ENCODE data around the gene RAB9A.

RAB9A gene

DNA sequence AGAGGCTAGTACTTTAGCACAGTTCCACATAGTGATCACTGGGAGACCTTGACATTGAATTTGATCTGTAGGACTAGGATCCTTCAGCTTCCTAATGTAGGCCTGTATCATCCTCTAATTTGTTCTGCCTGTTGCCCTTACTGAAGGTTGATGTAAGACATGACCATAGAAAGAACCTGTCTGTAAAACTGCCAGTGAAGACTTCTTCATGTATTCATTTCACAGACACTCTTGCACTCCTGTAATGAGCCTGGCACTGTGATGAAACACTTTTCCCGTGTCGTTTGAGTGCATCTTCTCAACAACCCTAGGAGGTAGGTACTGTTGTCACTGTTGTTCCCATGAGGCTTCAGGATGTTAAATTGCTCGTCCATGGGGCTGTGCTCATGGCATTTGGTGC, 14.7 kb downstream of the RAB9A start:
- no peak overlapping the region for H3K4me3 ChIP-seq (ENCODE audit: control insufficient read depth, low read depth, low read length)
- DNase-seq (ENCODE audit: low read depth): no peak
- TF ChIP-seq, protein P1, sequence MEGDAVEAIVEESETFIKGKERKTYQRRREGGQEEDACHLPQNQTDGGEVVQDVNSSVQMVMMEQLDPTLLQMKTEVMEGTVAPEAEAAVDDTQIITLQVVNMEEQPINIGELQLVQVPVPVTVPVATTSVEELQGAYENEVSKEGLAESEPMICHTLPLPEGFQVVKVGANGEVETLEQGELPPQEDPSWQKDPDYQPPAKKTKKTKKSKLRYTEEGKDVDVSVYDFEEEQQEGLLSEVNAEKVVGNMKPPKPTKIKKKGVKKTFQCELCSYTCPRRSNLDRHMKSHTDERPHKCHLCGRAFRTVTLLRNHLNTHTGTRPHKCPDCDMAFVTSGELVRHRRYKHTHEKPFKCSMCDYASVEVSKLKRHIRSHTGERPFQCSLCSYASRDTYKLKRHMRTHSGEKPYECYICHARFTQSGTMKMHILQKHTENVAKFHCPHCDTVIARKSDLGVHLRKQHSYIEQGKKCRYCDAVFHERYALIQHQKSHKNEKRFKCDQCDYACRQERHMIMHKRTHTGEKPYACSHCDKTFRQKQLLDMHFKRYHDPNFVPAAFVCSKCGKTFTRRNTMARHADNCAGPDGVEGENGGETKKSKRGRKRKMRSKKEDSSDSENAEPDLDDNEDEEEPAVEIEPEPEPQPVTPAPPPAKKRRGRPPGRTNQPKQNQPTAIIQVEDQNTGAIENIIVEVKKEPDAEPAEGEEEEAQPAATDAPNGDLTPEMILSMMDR (IDR thresholded peaks at IDR 0.05; ENCODE audit: control insufficient read depth, insufficient read depth, low read depth, low read length, missing control alignments): no peak

DNA sequence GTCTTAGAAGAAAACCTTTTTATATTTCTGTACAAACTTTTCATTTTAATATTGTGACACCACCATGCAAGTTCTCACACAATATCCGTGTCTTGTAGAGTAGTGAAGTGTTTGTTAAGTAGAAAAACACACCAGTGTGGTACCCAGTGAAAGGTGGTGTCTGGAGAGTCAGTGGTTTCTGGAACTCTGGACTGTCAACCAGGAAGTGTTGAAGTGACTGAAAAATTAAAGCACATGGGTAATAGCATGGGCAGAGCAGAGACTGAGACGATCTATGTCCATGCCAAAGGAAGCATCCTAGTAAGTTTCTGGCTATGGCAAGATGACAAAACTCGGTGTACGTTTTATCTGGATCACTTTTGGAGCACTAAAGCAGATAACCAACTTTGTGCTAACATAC, 22.2 kb downstream of the RAB9A start:
- no peak for DNase-seq (ENCODE audit: low read depth)
- TF ChIP-seq, protein P1 (IDR thresholded peaks at IDR 0.05; ENCODE audit: control insufficient read depth, insufficient read depth, low read depth, low read length, missing control alignments): no peak
- H3K4me3 ChIP-seq (ENCODE audit: control insufficient read depth, low read depth, low read length): no peak overlapping the region

DNA sequence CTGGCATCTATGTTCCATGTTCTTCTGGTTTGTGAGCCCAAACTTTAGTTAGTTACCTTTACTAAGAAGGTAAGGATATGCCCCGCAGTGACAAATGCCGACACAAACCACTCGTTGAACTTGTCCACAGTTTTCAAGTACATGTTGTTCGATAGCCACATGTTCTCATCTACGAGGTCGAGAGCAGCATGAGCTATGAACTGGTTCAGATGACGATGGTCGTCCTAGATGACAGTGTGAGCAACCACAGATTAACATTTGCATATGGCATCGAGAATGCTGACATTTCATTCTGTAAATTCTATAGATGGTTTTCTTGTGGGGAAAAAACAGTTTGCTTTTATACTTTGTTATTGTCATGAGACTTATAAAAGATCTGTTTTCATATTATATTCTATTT, 27.5 kb downstream of the RAB9A start:
- no peak overlapping the region for H3K4me3 ChIP-seq (ENCODE audit: control insufficient read depth, low read depth, low read length)
- TF ChIP-seq, protein P1 (IDR thresholded peaks at IDR 0.05; ENCODE audit: control insufficient read depth, insufficient read depth, low read depth, low read length, missing control alignments): no peak
- no peak for DNase-seq (ENCODE audit: low read depth)

DNA sequence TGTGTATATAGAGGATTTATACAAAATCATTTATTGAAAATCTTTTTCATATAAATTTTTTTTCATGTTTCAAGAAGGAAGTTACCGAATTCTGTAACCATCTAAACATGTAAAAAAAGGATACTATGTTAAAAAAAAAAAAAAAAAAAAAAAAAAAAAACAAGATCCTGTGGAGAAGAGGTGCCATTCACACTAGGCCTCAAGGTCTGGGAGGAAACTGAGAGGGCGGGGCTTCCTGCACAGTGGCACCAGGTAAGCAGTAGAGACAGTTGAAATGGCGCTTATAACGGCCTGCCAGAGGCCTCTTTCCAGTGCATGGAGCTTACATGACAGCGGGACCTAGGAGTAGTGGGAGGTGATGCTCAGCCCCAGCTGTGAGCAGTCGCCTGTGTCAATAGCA, 28.0 kb downstream of the RAB9A start:
- H3K4me3 ChIP-seq (ENCODE audit: control insufficient read depth, low read depth, low read length): no peak overlapping the region
- TF ChIP-seq, protein P1 (IDR thresholded peaks at IDR 0.05; ENCODE audit: control insufficient read depth, insufficient read depth, low read depth, low read length, missing control alignments): no peak
- DNase-seq (ENCODE audit: low read depth): no peak

DNA sequence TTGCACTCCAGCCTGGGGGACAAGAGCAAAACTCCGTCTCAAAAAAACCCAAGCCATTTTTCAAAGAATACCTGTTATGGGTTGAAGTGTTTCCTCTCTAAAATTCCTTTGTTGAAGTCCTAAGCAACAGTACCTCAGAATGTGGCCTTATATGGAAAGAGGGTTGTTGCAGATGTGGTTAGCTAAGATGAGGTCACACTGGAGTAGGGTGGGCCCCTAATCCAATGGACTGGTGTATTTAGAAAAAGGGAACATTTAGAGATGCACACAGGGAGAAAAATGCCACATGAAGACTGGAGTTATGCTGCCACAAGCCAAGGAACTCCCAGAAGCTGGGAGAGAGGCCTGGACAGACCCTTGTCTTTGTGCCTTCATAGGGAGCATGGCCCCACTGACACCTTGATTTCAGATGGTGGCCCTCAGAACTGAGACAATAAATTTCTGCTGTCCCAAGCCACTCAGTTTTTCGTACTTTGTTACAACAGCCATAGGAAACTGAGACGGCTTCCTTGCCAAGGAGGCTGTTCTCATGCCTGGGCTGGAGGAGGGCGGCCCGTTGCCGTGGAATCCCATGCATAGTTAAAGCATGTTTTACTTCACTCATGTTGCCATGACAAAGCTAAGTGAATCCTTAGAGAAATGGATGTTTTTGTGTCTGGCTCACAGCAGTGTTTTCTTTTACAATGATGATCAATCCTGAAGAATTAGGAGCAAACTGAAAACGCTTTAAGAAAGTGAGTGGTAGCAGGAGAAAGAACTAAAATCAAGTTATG, 29.0 kb downstream of the RAB9A start:
- H3K4me3 ChIP-seq (ENCODE audit: control insufficient read depth, low read depth, low read length): no peak overlapping the region
- TF ChIP-seq, protein P1 (IDR thresholded peaks at IDR 0.05; ENCODE audit: control insufficient read depth, insufficient read depth, low read depth, low read length, missing control alignments): no peak
- peak; percentile 33 for DNase-seq (ENCODE audit: low read depth)

DNA sequence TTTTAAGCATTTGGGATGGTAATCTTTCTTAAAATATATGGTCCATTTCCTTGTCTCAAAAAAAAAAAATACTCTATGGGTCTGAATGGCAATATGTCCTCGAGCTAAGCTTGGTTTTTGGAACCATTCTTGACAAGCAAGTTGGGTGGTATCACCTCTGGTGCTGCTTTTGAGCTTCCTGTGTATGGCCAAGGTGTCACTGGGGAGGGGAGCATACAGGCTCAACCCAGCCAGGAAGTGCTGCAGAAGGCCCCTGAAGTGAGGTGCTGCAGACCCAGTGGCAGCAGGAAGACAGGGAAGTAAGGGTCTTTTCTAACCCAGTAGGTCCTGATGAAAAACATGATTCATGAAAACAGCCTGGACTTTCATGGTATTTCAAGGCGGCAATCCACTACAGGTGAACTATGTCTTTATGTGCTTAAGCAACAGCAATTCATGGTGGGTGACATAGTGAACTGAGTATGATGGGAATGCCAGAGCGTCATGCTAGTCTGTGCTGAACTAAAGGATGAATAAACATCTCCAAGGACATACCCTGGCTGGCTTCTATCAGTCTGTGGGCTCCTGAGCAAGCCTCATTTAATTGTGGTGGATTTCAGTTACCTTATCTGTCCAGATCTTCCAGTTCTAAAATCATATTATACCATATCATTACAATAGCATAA, 30.4 kb downstream of the RAB9A start:
- TF ChIP-seq, protein P1 (IDR thresholded peaks at IDR 0.05; ENCODE audit: control insufficient read depth, insufficient read depth, low read depth, low read length, missing control alignments): no peak

More for the DNA sequence above, 30.4 kb downstream of the RAB9A start:
- H3K4me3 ChIP-seq (ENCODE audit: control insufficient read depth, low read depth, low read length): no peak overlapping the region
- no peak for DNase-seq (ENCODE audit: low read depth)
